Activated CD8-positive, alpha-beta T cell treated with anti-CD3 and anti-CD28 coated beads for 36 hours (primary cell): ENCODE measurements around the gene U2AF1L4. TPM values are rescaled to one million over a fixed set of nuclear protein-coding genes. Genes with fewer than 3 reads are reported as not detected.

Experiments
- ATAC-seq: fragments of 200-7000 bp; cut with Tn5 transposase; one replicate; pipeline ENCODE4 v1.10.0; 2021; ENCODE audit warnings: mild to moderate bottlenecking, moderate library complexity
- CTCF ChIA-PET: fragments of 350-600 bp; sonication (Branson Sonifier 250); formaldehyde crosslinking; loops from one replicate; lab custom pipeline; 2021; ENCODE audit warnings: antibody characterized with exemption; lab: Charles Lee
- POLR2A ChIA-PET: fragments of 350-600 bp; sonication (Branson Sonifier 250); formaldehyde crosslinking; loops from one replicate; lab custom pipeline; 2021; ENCODE audit warnings: antibody characterized with exemption; lab: Charles Lee
- DNase-seq: peaks from one replicate; pipeline ENCODE4 v3.0.0-alpha.2; 2020
- H3K27ac Mint-ChIP-seq: one replicate; pipeline ENCODE4 v1.8.0; 2021; ENCODE audit warnings: mild to moderate bottlenecking, mixed read lengths
- H3K27me3 Mint-ChIP-seq: one replicate; pipeline ENCODE4 v1.8.0; 2021; ENCODE audit warnings: mixed read lengths
- H3K36me3 Mint-ChIP-seq: one replicate; pipeline ENCODE4 v1.8.0; 2021; ENCODE audit warnings: low read depth, mixed read lengths
- H3K4me1 Mint-ChIP-seq: one replicate; pipeline ENCODE4 v1.8.0; 2021; ENCODE audit warnings: low read depth, mixed read lengths
- H3K4me3 Mint-ChIP-seq: one replicate; pipeline ENCODE4 v1.8.0; 2021; ENCODE audit warnings: mild to moderate bottlenecking, moderate library complexity, mixed read lengths
- H3K9me3 Mint-ChIP-seq: one replicate; pipeline ENCODE4 v1.8.0; 2021; ENCODE audit warnings: mixed read lengths
- CTCF ChIP-seq: fragments of 200-600 bp; IDR thresholded peaks from one replicate; pipeline ENCODE4 v1.8.0; 2022; ENCODE audit warnings: antibody characterized with exemption, mild to moderate bottlenecking
- intact Hi-C: fragments of 100-400 bp; cut with micrococcal nuclease; formaldehyde crosslinking; loops from one replicate; pipeline ENCODE4 v1.10.0; 2022
- total RNA-seq, 2 experiments: library from RNA; stranded (reverse); gene quantifications; one replicate each; pipeline ENCODE4 v1.2.3, GENCODE V29; 2021

Gene U2AF1L4
- total RNA-seq, 2 experiments from 2014 or later = 41.7 to 42.5 TPM

DNA sequence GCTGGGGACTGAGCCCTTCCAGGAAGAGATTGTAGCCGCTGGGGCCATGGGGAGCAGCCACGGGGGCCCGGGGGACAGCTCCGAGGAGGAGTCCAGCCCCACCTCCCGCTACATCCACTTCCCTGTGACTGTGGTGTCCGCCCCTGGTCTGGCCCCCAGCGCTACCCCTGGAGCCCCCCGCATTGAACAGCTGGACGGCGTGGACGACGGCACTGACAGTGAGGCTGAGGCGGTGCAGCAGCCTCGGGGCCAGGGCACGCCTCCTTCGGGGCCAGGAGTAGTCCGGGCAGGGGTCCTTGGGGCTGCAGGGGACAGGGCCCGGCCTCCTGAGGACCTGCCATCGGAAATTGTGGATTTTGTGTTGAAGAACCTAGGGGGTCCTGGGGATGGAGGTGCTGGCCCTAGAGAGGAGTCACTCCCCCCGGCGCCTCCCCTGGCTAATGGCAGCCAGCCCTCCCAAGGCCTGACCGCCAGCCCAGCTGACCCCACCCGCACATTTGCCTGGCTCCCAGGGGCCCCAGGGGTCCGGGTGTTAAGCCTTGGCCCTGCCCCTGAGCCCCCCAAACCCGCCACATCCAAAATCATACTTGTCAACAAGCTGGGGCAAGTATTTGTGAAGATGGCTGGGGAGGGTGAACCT is 12.6 kb downstream of the U2AF1L4 start:
- Mint-ChIP-seq H3K4me3 (no peak overlapping the region), H3K27ac (no peak overlapping the region), H3K36me3 (peaks cover 46% of the 10 kb centered on the region), H3K4me1 (peaks cover 6% of the 10 kb centered on the region), H3K27me3 (no peaks in the 10 kb centered on the region), H3K9me3 (no peaks in the 10 kb centered on the region)
- TF ChIP-seq CTCF = no peak
- DNase-seq (no peak), ATAC-seq (no peak)
- intact Hi-C loops = no loop called here
- CTCF ChIA-PET = interaction anchor here (1.3 kb wide), 1 partner anchor 184 kb away, joined by 3 read pairs; no protein-coding TSS in a partner anchor
- POLR2A ChIA-PET = interaction anchor here (1.0 to 3.3 kb wide), 5 partner anchors 8 to 17 kb away, joined by 3 to 55 read pairs (median 7); partner anchors contain the start of genes IGFLR1, KMT2B and LIN37

- H3K4me3 Mint-ChIP-seq = no peak overlapping the region
- intact Hi-C loops = no loop called here
- ChIA-PET CTCF (interaction anchor here (1.3 kb wide), 1 partner anchor 183 kb away, joined by 3 read pairs; no protein-coding TSS in a partner anchor), POLR2A (interaction anchor here (1.0 to 4.4 kb wide), 5 partner anchors 7 to 16 kb away, joined by 3 to 55 read pairs (median 11); partner anchors contain the start of genes IGFLR1, KMT2B and LIN37)
- no peak for ATAC-seq
- no peaks in the 10 kb centered on the region for H3K27me3 Mint-ChIP-seq
- no peak overlapping the region for H3K27ac Mint-ChIP-seq
- H3K36me3 Mint-ChIP-seq = peaks cover 46% of the 10 kb centered on the region
- peaks cover 6% of the 10 kb centered on the region for H3K4me1 Mint-ChIP-seq
- no peak for TF ChIP-seq CTCF
- no peak for DNase-seq
- no peaks in the 10 kb centered on the region for H3K9me3 Mint-ChIP-seq
Observed at GRCh38 chr19:35731779-35732405, 13.3 kb downstream of the U2AF1L4 start.

GRCh38 chr19:35731353-35731752 is 13.9 kb downstream of the U2AF1L4 start:
- peak overlapping the region; percentile 20 for H3K27ac Mint-ChIP-seq
- POLR2A ChIA-PET = interaction anchor here (1.3 to 4.4 kb wide), 4 partner anchors 7 to 13 kb away, joined by 5 to 55 read pairs (median 32); partner anchors contain the start of genes IGFLR1 and KMT2B
- H3K36me3 Mint-ChIP-seq = peaks cover 44% of the 10 kb centered on the region
- no peaks in the 10 kb centered on the region for H3K27me3 Mint-ChIP-seq
- no peak overlapping the region for H3K4me3 Mint-ChIP-seq
- ATAC-seq (no peak), DNase-seq (no peak)
- CTCF ChIA-PET = interaction anchor here (0.9 to 1.3 kb wide), 2 partner anchors 8 to 183 kb away, joined by 3 read pairs; no protein-coding TSS in a partner anchor
- no peak for TF ChIP-seq CTCF
- no peaks in the 10 kb centered on the region for H3K9me3 Mint-ChIP-seq
- peaks cover 6% of the 10 kb centered on the region for H3K4me1 Mint-ChIP-seq
- intact Hi-C loops = no loop called here

DNA sequence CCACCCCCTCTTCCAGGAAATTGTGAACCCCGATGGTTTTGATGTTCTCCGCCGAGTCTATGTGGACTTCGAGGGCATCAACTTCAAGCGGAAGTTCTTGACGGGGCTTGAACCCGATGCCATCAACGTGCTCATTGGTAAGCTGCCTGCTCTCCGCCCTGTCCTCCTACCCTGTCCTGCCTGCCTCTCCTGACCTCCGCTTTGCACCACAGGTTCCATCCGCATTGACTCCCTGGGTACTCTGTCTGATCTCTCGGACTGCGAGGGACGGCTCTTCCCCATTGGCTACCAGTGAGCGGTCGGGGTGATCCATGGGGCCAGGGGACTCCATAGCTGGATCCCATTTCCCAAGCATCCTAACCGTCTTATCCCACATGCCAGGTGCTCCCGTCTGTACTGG is 14.9 kb downstream of the U2AF1L4 start:
- peaks cover 54% of the 10 kb centered on the region for H3K36me3 Mint-ChIP-seq
- no peak overlapping the region for H3K27ac Mint-ChIP-seq
- POLR2A ChIA-PET = interaction anchor here (1.3 to 4.4 kb wide), 3 partner anchors 8 to 14 kb away, joined by 5 to 55 read pairs (median 52); partner anchors contain the start of gene KMT2B
- TF ChIP-seq CTCF = no peak
- intact Hi-C loops = no loop called here
- no peaks in the 10 kb centered on the region for H3K9me3 Mint-ChIP-seq
- H3K4me3 Mint-ChIP-seq = no peak overlapping the region
- CTCF ChIA-PET = interaction anchor here (0.9 kb wide), 1 partner anchor 9 kb away, joined by 3 read pairs; no protein-coding TSS in a partner anchor
- peaks cover 6% of the 10 kb centered on the region for H3K4me1 Mint-ChIP-seq
- H3K27me3 Mint-ChIP-seq = no peaks in the 10 kb centered on the region
- no peak for ATAC-seq
- DNase-seq = no peak
